Neural cell (in vitro differentiated cells): ENCODE measurements around the gene PNMA3. TPM values are rescaled to one million over a fixed set of nuclear protein-coding genes. Genes with fewer than 3 reads are reported as not detected.

Experiments used
- H2AFZ ChIP-seq: fragments of 200-600, 300-800 bp; sonication (generic), shearing (Covaris generic); 2 replicates; pipeline ENCODE4 v1.6.0; 2014; ENCODE audit warnings: low read depth, mild to moderate bottlenecking, antibody characterized with exemption, low read length, moderate library complexity
- H3F3A ChIP-seq: fragments of 200-600 bp; shearing (Covaris generic); 2 replicates; pipeline ENCODE4 v1.6.1; 2016; ENCODE audit warnings: mild to moderate bottlenecking, moderate library complexity, mixed read lengths, antibody characterized with exemption, low read length; ENCODE audit not compliant: insufficient read depth, poor library complexity, severe bottlenecking
- H3K27ac ChIP-seq: fragments of 200-600, 300-800 bp; sonication (generic), shearing (Covaris generic); 2 replicates; pipeline ENCODE4 v1.5.1; 2014; ENCODE audit warnings: mild to moderate bottlenecking, low read length, moderate library complexity
- H3K27me3 ChIP-seq: fragments of 300-800, 200-600 bp; sonication (generic), shearing (Covaris generic); 2 replicates; pipeline ENCODE4 v1.6.0; 2014; ENCODE audit warnings: mild to moderate bottlenecking, low read depth, low read length, moderate library complexity; ENCODE audit not compliant: insufficient read depth
- H3K36me3 ChIP-seq: fragments of 300-800, 200-600 bp; sonication (generic), shearing (Covaris generic); 2 replicates; pipeline ENCODE4 v1.5.1; 2014; ENCODE audit warnings: mild to moderate bottlenecking, antibody characterized with exemption, low read length, moderate library complexity; ENCODE audit not compliant: insufficient read depth
- H3K4me2 ChIP-seq: fragments of 300-800, 200-600 bp; sonication (generic), shearing (Covaris generic); 2 replicates; pipeline ENCODE4 v1.6.0; 2014; ENCODE audit warnings: mild to moderate bottlenecking, low read length
- H3K4me3 ChIP-seq: fragments of 300-800, 200-600 bp; sonication (generic), shearing (Covaris generic); 2 replicates; pipeline ENCODE4 v1.5.1; 2014; ENCODE audit warnings: mild to moderate bottlenecking, low read length, moderate library complexity
- H3K79me2 ChIP-seq: fragments of 200-600 bp; shearing (Covaris generic); replicated peaks from 2 replicates; pipeline ENCODE4 v1.6.0; 2014; ENCODE audit warnings: mild to moderate bottlenecking, low read length, moderate library complexity; ENCODE audit not compliant: insufficient read depth
- H3K9ac ChIP-seq: fragments of 300-800, 200-600 bp; sonication (generic), shearing (Covaris generic); 2 replicates; pipeline ENCODE4 v1.6.1; 2016; ENCODE audit warnings: mild to moderate bottlenecking, low read length, mixed read lengths
- H3K9me2 ChIP-seq: fragments of 200-600 bp; shearing (Covaris generic); 2 replicates; pipeline ENCODE4 v1.6.1; 2016; ENCODE audit warnings: mild to moderate bottlenecking, low read length, mixed read lengths; ENCODE audit not compliant: insufficient read depth
- H3K9me3 ChIP-seq: fragments of 200-600, 300-800 bp; sonication (generic), shearing (Covaris generic); 2 replicates; pipeline ENCODE4 v1.6.1; 2016; ENCODE audit warnings: mild to moderate bottlenecking, mixed run types, low read length, moderate library complexity, mixed read lengths
- H4K20me1 ChIP-seq: fragments of 200-600 bp; shearing (Covaris generic); 2 replicates; pipeline ENCODE4 v1.6.1; 2016; ENCODE audit warnings: mild to moderate bottlenecking, mixed run types; ENCODE audit not compliant: insufficient read depth
- EP300 ChIP-seq: fragments of 450-650 bp; conservative IDR thresholded peaks from 2 replicates; pipeline ENCODE4 v1.6.1; 2014; ENCODE audit warnings: antibody characterized with exemption, mild to moderate bottlenecking, moderate library complexity; ENCODE audit not compliant: poor library complexity, severe bottlenecking
- EZH2 ChIP-seq: fragments of 200-600, 300-800 bp; shearing (Covaris generic), sonication (generic); IDR thresholded peaks from 2 replicates; pipeline ENCODE4 v1.6.1; 2014; ENCODE audit warnings: antibody characterized with exemption, low read length, borderline replicate concordance, mild to moderate bottlenecking; ENCODE audit not compliant: insufficient read depth, poor library complexity, severe bottlenecking
- MXI1 ChIP-seq: fragments of 450-650 bp; conservative IDR thresholded peaks from 2 replicates; pipeline ENCODE4 v1.6.1; 2014; ENCODE audit warnings: antibody characterized with exemption, mild to moderate bottlenecking; ENCODE audit not compliant: poor library complexity, severe bottlenecking
- POLR2AphosphoS5 ChIP-seq: IDR thresholded peaks from 2 replicates; pipeline ENCODE4 v1.6.1; 2012
- RAD21 ChIP-seq: fragments of 450-650 bp; conservative IDR thresholded peaks from 2 replicates; pipeline ENCODE4 v1.6.1; 2014; ENCODE audit warnings: antibody characterized with exemption, mild to moderate bottlenecking, moderate library complexity
- SMC3 ChIP-seq: fragments of 450-650 bp; conservative IDR thresholded peaks from 2 replicates; pipeline ENCODE4 v1.6.1; 2014; ENCODE audit warnings: antibody characterized with exemption, mild to moderate bottlenecking, moderate library complexity; ENCODE audit not compliant: poor library complexity
- TAF1 ChIP-seq: IDR thresholded peaks from 2 replicates; pipeline ENCODE4 v1.6.1; 2012; ENCODE audit warnings: low read depth
- polyA plus RNA-seq: library from polyadenylated mRNA; depleted of rRNA; stranded (reverse); fragments of >200 nt; gene quantifications from 2 replicates; pipeline ENCODE4 v1.2.3, GENCODE V29; 2014
- TF ChIP-seq, protein P1 (sequence below): IDR thresholded peaks from 2 replicates; pipeline ENCODE4 v1.6.1; 2012; ENCODE audit warnings: borderline replicate concordance
- TF ChIP-seq, protein P2 (sequence below): fragments of 450-650 bp; IDR thresholded peaks from 2 replicates; pipeline ENCODE4 v1.5.1; 2014; ENCODE audit warnings: antibody characterized with exemption, mild to moderate bottlenecking, moderate library complexity; ENCODE audit not compliant: poor library complexity, severe bottlenecking

Gene PNMA3
- polyA plus RNA-seq, 1 donor from 2014 or later, result 3.2 TPM

DNA sequence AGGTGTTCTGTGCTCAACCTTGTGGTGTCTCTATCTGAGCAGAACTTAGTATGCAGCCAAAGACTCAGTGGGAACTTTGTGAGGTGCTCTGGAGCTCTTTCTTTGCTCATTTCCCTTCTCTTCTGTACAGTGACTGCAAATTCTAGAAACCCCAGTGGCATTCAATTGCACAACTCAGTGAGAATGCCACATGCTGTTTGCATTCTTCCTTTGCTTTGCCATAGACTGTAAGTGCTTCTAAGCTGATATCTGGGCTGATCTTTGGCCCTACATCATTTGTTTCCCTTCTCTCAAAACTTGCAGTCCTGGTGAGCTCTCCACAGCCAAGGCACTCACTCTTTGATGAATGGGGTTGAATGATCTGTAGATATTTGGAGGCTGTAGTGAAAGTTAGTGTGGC is 7.0 kb downstream of the PNMA3 start:
- TF ChIP-seq EP300, result no peak
- TF ChIP-seq SMC3, result no peak
- no peak for TF ChIP-seq EZH2
- TF ChIP-seq POLR2AphosphoS5, result no peak
- TF ChIP-seq, protein P1, sequence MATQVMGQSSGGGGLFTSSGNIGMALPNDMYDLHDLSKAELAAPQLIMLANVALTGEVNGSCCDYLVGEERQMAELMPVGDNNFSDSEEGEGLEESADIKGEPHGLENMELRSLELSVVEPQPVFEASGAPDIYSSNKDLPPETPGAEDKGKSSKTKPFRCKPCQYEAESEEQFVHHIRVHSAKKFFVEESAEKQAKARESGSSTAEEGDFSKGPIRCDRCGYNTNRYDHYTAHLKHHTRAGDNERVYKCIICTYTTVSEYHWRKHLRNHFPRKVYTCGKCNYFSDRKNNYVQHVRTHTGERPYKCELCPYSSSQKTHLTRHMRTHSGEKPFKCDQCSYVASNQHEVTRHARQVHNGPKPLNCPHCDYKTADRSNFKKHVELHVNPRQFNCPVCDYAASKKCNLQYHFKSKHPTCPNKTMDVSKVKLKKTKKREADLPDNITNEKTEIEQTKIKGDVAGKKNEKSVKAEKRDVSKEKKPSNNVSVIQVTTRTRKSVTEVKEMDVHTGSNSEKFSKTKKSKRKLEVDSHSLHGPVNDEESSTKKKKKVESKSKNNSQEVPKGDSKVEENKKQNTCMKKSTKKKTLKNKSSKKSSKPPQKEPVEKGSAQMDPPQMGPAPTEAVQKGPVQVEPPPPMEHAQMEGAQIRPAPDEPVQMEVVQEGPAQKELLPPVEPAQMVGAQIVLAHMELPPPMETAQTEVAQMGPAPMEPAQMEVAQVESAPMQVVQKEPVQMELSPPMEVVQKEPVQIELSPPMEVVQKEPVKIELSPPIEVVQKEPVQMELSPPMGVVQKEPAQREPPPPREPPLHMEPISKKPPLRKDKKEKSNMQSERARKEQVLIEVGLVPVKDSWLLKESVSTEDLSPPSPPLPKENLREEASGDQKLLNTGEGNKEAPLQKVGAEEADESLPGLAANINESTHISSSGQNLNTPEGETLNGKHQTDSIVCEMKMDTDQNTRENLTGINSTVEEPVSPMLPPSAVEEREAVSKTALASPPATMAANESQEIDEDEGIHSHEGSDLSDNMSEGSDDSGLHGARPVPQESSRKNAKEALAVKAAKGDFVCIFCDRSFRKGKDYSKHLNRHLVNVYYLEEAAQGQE, result no peak
- no peak for TF ChIP-seq TAF1
- TF ChIP-seq MXI1, result no peak
- TF ChIP-seq RAD21, result no peak
- TF ChIP-seq, protein P2, sequence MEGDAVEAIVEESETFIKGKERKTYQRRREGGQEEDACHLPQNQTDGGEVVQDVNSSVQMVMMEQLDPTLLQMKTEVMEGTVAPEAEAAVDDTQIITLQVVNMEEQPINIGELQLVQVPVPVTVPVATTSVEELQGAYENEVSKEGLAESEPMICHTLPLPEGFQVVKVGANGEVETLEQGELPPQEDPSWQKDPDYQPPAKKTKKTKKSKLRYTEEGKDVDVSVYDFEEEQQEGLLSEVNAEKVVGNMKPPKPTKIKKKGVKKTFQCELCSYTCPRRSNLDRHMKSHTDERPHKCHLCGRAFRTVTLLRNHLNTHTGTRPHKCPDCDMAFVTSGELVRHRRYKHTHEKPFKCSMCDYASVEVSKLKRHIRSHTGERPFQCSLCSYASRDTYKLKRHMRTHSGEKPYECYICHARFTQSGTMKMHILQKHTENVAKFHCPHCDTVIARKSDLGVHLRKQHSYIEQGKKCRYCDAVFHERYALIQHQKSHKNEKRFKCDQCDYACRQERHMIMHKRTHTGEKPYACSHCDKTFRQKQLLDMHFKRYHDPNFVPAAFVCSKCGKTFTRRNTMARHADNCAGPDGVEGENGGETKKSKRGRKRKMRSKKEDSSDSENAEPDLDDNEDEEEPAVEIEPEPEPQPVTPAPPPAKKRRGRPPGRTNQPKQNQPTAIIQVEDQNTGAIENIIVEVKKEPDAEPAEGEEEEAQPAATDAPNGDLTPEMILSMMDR, result no peak
- Histone ChIP-seq H3K4me2 (no peak overlapping the region), H3K9ac (no peak overlapping the region)

DNA sequence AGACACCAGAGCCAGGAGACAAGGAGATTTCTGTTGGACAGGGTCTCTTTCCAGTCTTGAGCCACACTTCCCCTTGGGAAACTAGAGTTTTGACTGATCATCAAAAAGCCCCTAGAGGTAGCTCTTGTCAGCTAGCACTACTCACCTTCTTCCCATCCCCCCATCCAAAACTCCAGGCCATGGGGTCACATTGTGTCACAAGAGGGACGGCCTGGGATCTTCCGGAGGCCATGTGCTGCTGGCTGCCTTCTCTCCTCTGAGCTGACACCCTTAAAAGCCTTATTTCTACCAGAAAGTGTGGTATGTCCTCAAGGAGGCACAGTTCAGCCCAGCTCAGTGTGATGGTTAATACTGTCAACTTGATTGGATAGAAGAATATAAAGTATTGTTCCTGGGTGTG is 7.8 kb downstream of the PNMA3 start:
- no peaks in the 10 kb centered on the region for H3F3A ChIP-seq
- H3K4me3 ChIP-seq, result no peak overlapping the region
- no peak overlapping the region for H3K4me2 ChIP-seq
- TF ChIP-seq, protein P1, result no peak
- TF ChIP-seq POLR2AphosphoS5 (no peak), MXI1 (no peak), TAF1 (no peak), EZH2 (no peak), RAD21 (no peak), SMC3 (no peak), EP300 (no peak)
- TF ChIP-seq, protein P2, result no peak
- no peaks in the 10 kb centered on the region for H3K27me3 ChIP-seq
- no peaks in the 10 kb centered on the region for H3K9me3 ChIP-seq
- H4K20me1 ChIP-seq, result no peaks in the 10 kb centered on the region
- no peak overlapping the region for H3K9ac ChIP-seq
- H3K9me2 ChIP-seq, result no peaks in the 10 kb centered on the region
- H2AFZ ChIP-seq, result no peak overlapping the region
- H3K27ac ChIP-seq, result no peak overlapping the region
- H3K79me2 ChIP-seq, result no peaks in the 10 kb centered on the region
- no peaks in the 10 kb centered on the region for H3K36me3 ChIP-seq

More for the DNA sequence above, 7.0 kb downstream of the PNMA3 start:
- no peaks in the 10 kb centered on the region for H3K9me3 ChIP-seq
- no peaks in the 10 kb centered on the region for H4K20me1 ChIP-seq
- no peaks in the 10 kb centered on the region for H3K9me2 ChIP-seq
- H3F3A ChIP-seq, result no peaks in the 10 kb centered on the region
- H3K4me3 ChIP-seq, result no peak overlapping the region
- no peaks in the 10 kb centered on the region for H3K36me3 ChIP-seq
- no peak overlapping the region for H3K27ac ChIP-seq
- H3K27me3 ChIP-seq, result no peaks in the 10 kb centered on the region
- no peaks in the 10 kb centered on the region for H3K79me2 ChIP-seq
- H2AFZ ChIP-seq, result no peak overlapping the region
